ENCODE results near the gene LIN54.

DNA sequence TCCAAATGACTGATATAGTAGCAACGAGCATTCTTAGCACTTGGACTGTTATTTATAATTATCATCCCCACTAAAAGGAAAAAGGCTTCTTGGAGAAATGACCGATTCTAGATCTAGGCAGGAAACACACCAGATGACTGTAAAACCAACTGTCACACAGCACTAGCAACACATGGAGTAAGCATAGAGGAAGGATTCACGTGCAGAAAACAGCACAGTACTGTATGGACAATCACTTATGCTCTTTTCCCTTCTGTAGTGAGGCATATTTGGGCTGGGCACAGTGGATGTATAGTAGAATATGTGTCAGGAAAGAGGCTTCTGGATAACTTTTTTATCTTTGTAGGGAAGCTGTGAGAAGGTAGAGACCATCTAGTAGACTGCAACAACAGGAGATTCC lies 18.4 kb upstream of the LIN54 start:
- TF ChIP-seq CTCF (conservative IDR thresholded peaks at IDR 0.05 in 1 of 2, IDR thresholded peaks at IDR 0.05 in 1 of 2; ENCODE audit: low read depth in 1 of 2, low read length in 2 of 2) (no peak), EZH2 (IDR thresholded peaks at IDR 0.05; ENCODE audit: low read length, missing control alignments) (no peak)

Data from fibroblast of lung (primary cell).